HepG2 (cell line): ENCODE measurements around the gene RPL41. TPM values are rescaled to one million over a fixed set of nuclear protein-coding genes. Genes with fewer than 3 reads are reported as not detected.

ENCODE experiments used
- ADNP ChIP-seq: sonication (generic); formaldehyde crosslinking; IDR thresholded peaks from 2 replicates; pipeline ENCODE4 v1.4.0; 2020; ENCODE audit warnings: missing genetic modification reagents
- ARNTL ChIP-seq: sonication (generic); formaldehyde crosslinking; IDR thresholded peaks from 2 replicates; pipeline ENCODE4 v1.4.0; 2020; ENCODE audit warnings: mild to moderate bottlenecking, missing genetic modification reagents
- CENPT ChIP-seq: sonication (generic); formaldehyde crosslinking; IDR thresholded peaks from 2 replicates; pipeline ENCODE4 v1.8.0; 2022; ENCODE audit warnings: low read depth, mild to moderate bottlenecking, moderate library complexity, missing genetic modification reagents
- DNMT1 ChIP-seq: sonication (generic); formaldehyde crosslinking; IDR thresholded peaks from 2 replicates; pipeline ENCODE4 v1.5.1; 2020; ENCODE audit warnings: mild to moderate bottlenecking, missing genetic modification reagents
- NFIC ChIP-seq: IDR thresholded peaks from 2 replicates; pipeline ENCODE4 v1.6.1; 2012; ENCODE audit warnings: mild to moderate bottlenecking, low read length, inconsistent platforms
- NRL ChIP-seq: sonication (generic); formaldehyde crosslinking; IDR thresholded peaks from 2 replicates; pipeline ENCODE4 v1.5.0; 2020; ENCODE audit warnings: missing genetic modification reagents, mild to moderate bottlenecking, moderate library complexity, borderline replicate concordance
- SP140L ChIP-seq: sonication (generic); formaldehyde crosslinking; IDR thresholded peaks from 2 replicates; pipeline ENCODE4 v1.4.0; 2020; ENCODE audit warnings: missing genetic modification reagents, borderline replicate concordance
- SRY ChIP-seq: sonication (generic); formaldehyde crosslinking; IDR thresholded peaks from 2 replicates; pipeline ENCODE4 v1.8.0; 2022; ENCODE audit warnings: mild to moderate bottlenecking, missing genetic modification reagents
- ZMYM3 ChIP-seq: sonication (generic); formaldehyde crosslinking; IDR thresholded peaks from 2 replicates; pipeline ENCODE4 v1.5.1; 2020; ENCODE audit warnings: mild to moderate bottlenecking, missing genetic modification reagents
- ZNF614 ChIP-seq: IDR thresholded peaks from 2 replicates; pipeline ENCODE4 v1.6.1; 2018; ENCODE audit warnings: missing biosample characterization, missing genetic modification reagents, inconsistent platforms, borderline replicate concordance
- ZNF776 ChIP-seq: sonication (generic); formaldehyde crosslinking; IDR thresholded peaks from 2 replicates; pipeline ENCODE4 v1.4.0; 2020; ENCODE audit warnings: mild to moderate bottlenecking, missing genetic modification reagents
- ZNF777 ChIP-seq: sonication (generic); formaldehyde crosslinking; IDR thresholded peaks from 2 replicates; pipeline ENCODE4 v1.4.0; 2020; ENCODE audit warnings: missing genetic modification reagents
- polyA plus RNA-seq, 8 experiments: library from polyadenylated mRNA; depleted of rRNA in 3 of 8; stranded (reverse) in 7 of 8; unstranded in 1 of 8; fragments of >200 nt; fragmentation: Illumina TruSeq in 4 of 8; extraction: Trizol in 4 of 8; gene quantifications; 2 replicates each; pipeline versions ENCODE4 v1.2.1 to v1.2.3, GENCODE V29; 2011 to 2016; ENCODE audit warnings: low read depth in 4 of 8, missing spikeins in 1 of 8, mixed read lengths in 1 of 8; ENCODE audit not compliant: insufficient read depth in 1 of 8
- total RNA-seq, 5 experiments: library from RNA; depleted of rRNA; stranded (reverse); fragments of >200 nt; fragmentation: Illumina TruSeq; extraction: Trizol; gene quantifications; 2 replicates each; pipeline ENCODE4 v1.2.3, GENCODE V29; 2016; ENCODE audit warnings: low read depth in 1 of 5
- TF ChIP-seq, protein P1 (sequence below): sonication (generic); formaldehyde crosslinking; IDR thresholded peaks from 2 replicates; pipeline ENCODE4 v1.4.0; 2020; ENCODE audit warnings: missing genetic modification reagents
- TF ChIP-seq, protein P2 (sequence below): sonication (generic); formaldehyde crosslinking; IDR thresholded peaks from 2 replicates; pipeline ENCODE4 v1.5.1; 2020; ENCODE audit warnings: missing genetic modification reagents, mild to moderate bottlenecking, borderline replicate concordance
- TF ChIP-seq, protein P3 (sequence below): sonication (generic); formaldehyde crosslinking; IDR thresholded peaks from 2 replicates; pipeline ENCODE4 v1.5.1; 2020; ENCODE audit warnings: mild to moderate bottlenecking, missing genetic modification reagents, borderline replicate concordance
- TF ChIP-seq, protein P4 (sequence below): sonication (generic); formaldehyde crosslinking; IDR thresholded peaks from 2 replicates; pipeline ENCODE4 v1.4.0; 2020; ENCODE audit warnings: missing genetic modification reagents

The RPL41 gene
- total and polyA plus RNA-seq, 2 of the 13 experiments (the other 11 are each of a cell fraction or from before 2014, with no cell fraction given), result 4,012 to 7,670 TPM

DNA sequence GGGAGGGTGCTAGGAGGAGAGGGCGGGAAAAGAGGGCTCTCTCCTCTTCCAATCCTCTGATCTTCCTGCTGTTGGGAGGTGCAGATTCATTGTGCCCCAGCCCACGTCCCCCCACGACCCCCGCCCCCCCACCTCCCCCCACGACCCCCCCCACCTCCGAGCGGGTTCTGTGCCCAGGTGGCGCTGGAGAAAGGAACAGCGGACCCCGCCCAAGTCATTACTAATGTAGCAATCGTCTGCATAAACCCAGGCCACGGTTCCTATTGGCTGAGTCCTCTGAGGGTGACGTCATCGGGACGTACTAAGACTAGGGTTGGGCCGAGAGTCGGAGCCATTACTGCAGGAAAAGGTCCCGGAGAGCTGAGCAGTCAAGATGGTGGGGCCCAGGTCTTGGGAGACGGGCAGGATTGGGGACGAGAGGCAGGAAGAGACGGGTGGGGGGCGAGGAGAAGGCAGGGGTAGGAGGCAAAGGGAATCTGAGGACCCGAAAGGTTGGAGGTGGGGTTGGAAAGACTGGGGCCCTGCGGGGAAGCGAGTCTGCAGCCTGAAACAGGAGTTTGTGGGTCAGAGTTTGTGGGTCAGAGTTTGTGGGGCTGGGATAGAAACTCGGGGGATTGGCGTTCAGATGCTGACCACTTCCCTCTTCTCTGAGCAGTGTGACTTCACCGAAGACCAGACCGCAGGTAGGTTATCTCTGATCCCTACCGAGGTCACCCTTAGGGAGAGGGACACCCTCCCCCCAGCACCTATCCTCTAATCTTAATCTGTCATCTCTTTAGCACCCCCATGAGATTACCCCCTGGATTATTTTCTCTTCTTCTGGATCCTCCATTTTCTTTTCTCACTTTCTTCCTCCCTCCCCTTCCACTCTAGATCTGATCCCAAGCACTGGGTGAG, 41.8 kb downstream of the RPL41 start, which contains the start of gene MYL6 (continued):
- TF ChIP-seq ZNF776 (CRISPR knock-in tag) (0 out of 2 replicates have a peak, but pooled peaks have one; percentile 70), SRY (CRISPR knock-in tag) (no peak; the same call in 1 of the 2 replicates), ZNF777 (CRISPR knock-in tag) (no peak), ZNF614 (CRISPR knock-in tag) (peak; percentile 37; the same call in 1 of the 2 replicates), SP140L (CRISPR knock-in tag) (no peak), ZMYM3 (CRISPR knock-in tag) (no peak), NFIC (0 out of 2 replicates have a peak, but pooled peaks have one; percentile 32), ARNTL (CRISPR knock-in tag) (no peak), DNMT1 (CRISPR knock-in tag) (no peak), ADNP (CRISPR knock-in tag) (no peak), NRL (CRISPR knock-in tag) (no peak), CENPT (no peak)
- TF ChIP-seq, protein P1, sequence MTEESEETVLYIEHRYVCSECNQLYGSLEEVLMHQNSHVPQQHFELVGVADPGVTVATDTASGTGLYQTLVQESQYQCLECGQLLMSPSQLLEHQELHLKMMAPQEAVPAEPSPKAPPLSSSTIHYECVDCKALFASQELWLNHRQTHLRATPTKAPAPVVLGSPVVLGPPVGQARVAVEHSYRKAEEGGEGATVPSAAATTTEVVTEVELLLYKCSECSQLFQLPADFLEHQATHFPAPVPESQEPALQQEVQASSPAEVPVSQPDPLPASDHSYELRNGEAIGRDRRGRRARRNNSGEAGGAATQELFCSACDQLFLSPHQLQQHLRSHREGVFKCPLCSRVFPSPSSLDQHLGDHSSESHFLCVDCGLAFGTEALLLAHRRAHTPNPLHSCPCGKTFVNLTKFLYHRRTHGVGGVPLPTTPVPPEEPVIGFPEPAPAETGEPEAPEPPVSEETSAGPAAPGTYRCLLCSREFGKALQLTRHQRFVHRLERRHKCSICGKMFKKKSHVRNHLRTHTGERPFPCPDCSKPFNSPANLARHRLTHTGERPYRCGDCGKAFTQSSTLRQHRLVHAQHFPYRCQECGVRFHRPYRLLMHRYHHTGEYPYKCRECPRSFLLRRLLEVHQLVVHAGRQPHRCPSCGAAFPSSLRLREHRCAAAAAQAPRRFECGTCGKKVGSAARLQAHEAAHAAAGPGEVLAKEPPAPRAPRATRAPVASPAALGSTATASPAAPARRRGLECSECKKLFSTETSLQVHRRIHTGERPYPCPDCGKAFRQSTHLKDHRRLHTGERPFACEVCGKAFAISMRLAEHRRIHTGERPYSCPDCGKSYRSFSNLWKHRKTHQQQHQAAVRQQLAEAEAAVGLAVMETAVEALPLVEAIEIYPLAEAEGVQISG (CRISPR knock-in tag), result no peak
- TF ChIP-seq, protein P2, sequence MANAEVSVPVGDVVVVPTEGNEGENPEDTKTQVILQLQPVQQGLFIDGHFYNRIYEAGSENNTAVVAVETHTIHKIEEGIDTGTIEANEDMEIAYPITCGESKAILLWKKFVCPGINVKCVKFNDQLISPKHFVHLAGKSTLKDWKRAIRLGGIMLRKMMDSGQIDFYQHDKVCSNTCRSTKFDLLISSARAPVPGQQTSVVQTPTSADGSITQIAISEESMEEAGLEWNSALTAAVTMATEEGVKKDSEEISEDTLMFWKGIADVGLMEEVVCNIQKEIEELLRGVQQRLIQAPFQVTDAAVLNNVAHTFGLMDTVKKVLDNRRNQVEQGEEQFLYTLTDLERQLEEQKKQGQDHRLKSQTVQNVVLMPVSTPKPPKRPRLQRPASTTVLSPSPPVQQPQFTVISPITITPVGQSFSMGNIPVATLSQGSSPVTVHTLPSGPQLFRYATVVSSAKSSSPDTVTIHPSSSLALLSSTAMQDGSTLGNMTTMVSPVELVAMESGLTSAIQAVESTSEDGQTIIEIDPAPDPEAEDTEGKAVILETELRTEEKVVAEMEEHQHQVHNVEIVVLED (CRISPR knock-in tag), result 0 out of 2 replicates have a peak, but pooled peaks have one; percentile 42
- TF ChIP-seq, protein P3, sequence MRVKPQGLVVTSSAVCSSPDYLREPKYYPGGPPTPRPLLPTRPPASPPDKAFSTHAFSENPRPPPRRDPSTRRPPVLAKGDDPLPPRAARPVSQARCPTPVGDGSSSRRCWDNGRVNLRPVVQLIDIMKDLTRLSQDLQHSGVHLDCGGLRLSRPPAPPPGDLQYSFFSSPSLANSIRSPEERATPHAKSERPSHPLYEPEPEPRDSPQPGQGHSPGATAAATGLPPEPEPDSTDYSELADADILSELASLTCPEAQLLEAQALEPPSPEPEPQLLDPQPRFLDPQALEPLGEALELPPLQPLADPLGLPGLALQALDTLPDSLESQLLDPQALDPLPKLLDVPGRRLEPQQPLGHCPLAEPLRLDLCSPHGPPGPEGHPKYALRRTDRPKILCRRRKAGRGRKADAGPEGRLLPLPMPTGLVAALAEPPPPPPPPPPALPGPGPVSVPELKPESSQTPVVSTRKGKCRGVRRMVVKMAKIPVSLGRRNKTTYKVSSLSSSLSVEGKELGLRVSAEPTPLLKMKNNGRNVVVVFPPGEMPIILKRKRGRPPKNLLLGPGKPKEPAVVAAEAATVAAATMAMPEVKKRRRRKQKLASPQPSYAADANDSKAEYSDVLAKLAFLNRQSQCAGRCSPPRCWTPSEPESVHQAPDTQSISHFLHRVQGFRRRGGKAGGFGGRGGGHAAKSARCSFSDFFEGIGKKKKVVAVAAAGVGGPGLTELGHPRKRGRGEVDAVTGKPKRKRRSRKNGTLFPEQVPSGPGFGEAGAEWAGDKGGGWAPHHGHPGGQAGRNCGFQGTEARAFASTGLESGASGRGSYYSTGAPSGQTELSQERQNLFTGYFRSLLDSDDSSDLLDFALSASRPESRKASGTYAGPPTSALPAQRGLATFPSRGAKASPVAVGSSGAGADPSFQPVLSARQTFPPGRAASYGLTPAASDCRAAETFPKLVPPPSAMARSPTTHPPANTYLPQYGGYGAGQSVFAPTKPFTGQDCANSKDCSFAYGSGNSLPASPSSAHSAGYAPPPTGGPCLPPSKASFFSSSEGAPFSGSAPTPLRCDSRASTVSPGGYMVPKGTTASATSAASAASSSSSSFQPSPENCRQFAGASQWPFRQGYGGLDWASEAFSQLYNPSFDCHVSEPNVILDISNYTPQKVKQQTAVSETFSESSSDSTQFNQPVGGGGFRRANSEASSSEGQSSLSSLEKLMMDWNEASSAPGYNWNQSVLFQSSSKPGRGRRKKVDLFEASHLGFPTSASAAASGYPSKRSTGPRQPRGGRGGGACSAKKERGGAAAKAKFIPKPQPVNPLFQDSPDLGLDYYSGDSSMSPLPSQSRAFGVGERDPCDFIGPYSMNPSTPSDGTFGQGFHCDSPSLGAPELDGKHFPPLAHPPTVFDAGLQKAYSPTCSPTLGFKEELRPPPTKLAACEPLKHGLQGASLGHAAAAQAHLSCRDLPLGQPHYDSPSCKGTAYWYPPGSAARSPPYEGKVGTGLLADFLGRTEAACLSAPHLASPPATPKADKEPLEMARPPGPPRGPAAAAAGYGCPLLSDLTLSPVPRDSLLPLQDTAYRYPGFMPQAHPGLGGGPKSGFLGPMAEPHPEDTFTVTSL (CRISPR knock-in tag), result no peak; the same call in 1 of the 2 replicates
- TF ChIP-seq, protein P4, sequence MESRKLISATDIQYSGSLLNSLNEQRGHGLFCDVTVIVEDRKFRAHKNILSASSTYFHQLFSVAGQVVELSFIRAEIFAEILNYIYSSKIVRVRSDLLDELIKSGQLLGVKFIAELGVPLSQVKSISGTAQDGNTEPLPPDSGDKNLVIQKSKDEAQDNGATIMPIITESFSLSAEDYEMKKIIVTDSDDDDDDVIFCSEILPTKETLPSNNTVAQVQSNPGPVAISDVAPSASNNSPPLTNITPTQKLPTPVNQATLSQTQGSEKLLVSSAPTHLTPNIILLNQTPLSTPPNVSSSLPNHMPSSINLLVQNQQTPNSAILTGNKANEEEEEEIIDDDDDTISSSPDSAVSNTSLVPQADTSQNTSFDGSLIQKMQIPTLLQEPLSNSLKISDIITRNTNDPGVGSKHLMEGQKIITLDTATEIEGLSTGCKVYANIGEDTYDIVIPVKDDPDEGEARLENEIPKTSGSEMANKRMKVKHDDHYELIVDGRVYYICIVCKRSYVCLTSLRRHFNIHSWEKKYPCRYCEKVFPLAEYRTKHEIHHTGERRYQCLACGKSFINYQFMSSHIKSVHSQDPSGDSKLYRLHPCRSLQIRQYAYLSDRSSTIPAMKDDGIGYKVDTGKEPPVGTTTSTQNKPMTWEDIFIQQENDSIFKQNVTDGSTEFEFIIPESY, result no peak
